ENCODE results near the gene AP2A2. TPM values are rescaled to one million over a fixed set of nuclear protein-coding genes. Genes with fewer than 3 reads are reported as not detected.

The AP2A2 gene
- total RNA-seq, 1 donor from 2014 or later = 48.5 TPM

- no peak for TF ChIP-seq CTCF (conservative IDR thresholded peaks at IDR 0.05; ENCODE audit: low read depth, low read length)
- no peak for DNase-seq (ENCODE audit: low read depth)
- no peak overlapping the region for H3K4me3 ChIP-seq (ENCODE audit: low read depth, low read length)
Measured at GRCh38 chr11:1036931-1037330, 111.3 kb downstream of the AP2A2 start.

GRCh38 chr11:1037506-1038055, 111.9 kb downstream of the AP2A2 start:
- no peak for DNase-seq (ENCODE audit: low read depth)
- TF ChIP-seq CTCF (conservative IDR thresholded peaks at IDR 0.05; ENCODE audit: low read depth, low read length) = no peak
- H3K4me3 ChIP-seq (ENCODE audit: low read depth, low read length) = no peak overlapping the region

- H3K4me3 ChIP-seq (ENCODE audit: low read depth, low read length) = no peak overlapping the region
- TF ChIP-seq CTCF (conservative IDR thresholded peaks at IDR 0.05; ENCODE audit: low read depth, low read length) = no peak
- DNase-seq (ENCODE audit: low read depth) = no peak
Measured at GRCh38 chr11:1038361-1038760, 112.7 kb downstream of the AP2A2 start.

- no peak for TF ChIP-seq CTCF (conservative IDR thresholded peaks at IDR 0.05; ENCODE audit: low read depth, low read length)
- no peak overlapping the region for H3K4me3 ChIP-seq (ENCODE audit: low read depth, low read length)
- DNase-seq (ENCODE audit: low read depth) = no peak
Measured at GRCh38 chr11:1038921-1039320, 113.3 kb downstream of the AP2A2 start.

- no peak overlapping the region for H3K4me3 ChIP-seq (ENCODE audit: low read depth, low read length)
- no peak for TF ChIP-seq CTCF (conservative IDR thresholded peaks at IDR 0.05; ENCODE audit: low read depth, low read length)
- no peak for DNase-seq (ENCODE audit: low read depth)
Measured at GRCh38 chr11:1039481-1040427, 114.1 kb downstream of the AP2A2 start.

- no peak for DNase-seq (ENCODE audit: low read depth)
- H3K4me3 ChIP-seq (ENCODE audit: low read depth, low read length) = no peak overlapping the region
- no peak for TF ChIP-seq CTCF (conservative IDR thresholded peaks at IDR 0.05; ENCODE audit: low read depth, low read length)
Measured at GRCh38 chr11:1040428-1041148, 114.9 kb downstream of the AP2A2 start.

Data from epithelial cell of proximal tubule (primary cell).